Cerebellar nuclear complex (tissue), 1 donor: ENCODE measurements around the gene VPS50.
"Not testable (repeated sequence)": the region's sequence is repeated elsewhere in the genome, so short reads cannot be mapped to it uniquely, and the experiment has no call there.

ENCODE experiments used
- DNase-seq, 2 experiments: peaks; one replicate each; lab custom pipeline; 2025; lab: John Stamatoyannopoulos, UW

Gene VPS50

GRCh38 chr7:93331706-93332105 lies 99.5 kb downstream of the VPS50 start:
- DNase-seq: no peak

GRCh38 chr7:93332172-93332571 lies 100.0 kb downstream of the VPS50 start:
- no peak for DNase-seq

- DNase-seq: no peak
Observed at GRCh38 chr7:93337052-93337451, 104.9 kb downstream of the VPS50 start.

GRCh38 chr7:93342178-93342577 lies 110.0 kb downstream of the VPS50 start:
- not testable (repeated sequence) for DNase-seq

- no peak for DNase-seq
Observed at GRCh38 chr7:93350338-93350737, 118.2 kb downstream of the VPS50 start.

- DNase-seq: no peak
Observed at GRCh38 chr7:93352881-93353280, 120.7 kb downstream of the VPS50 start.

- no peak for DNase-seq
Observed at GRCh38 chr7:93354815-93355214, 122.6 kb downstream of the VPS50 start.

- DNase-seq: no peak
Observed at GRCh38 chr7:93359520-93360198, 127.5 kb downstream of the VPS50 start.

- DNase-seq: no peak
Observed at GRCh38 chr7:93361853-93362252, 129.7 kb downstream of the VPS50 start.

- DNase-seq: no peak
Observed at GRCh38 chr7:93364806-93365205, 132.6 kb downstream of the VPS50 start.

GRCh38 chr7:93365341-93365740 lies 133.2 kb downstream of the VPS50 start:
- no peak for DNase-seq

GRCh38 chr7:93366816-93367215 lies 134.7 kb downstream of the VPS50 start:
- no peak for DNase-seq

GRCh38 chr7:93367254-93367653 lies 135.1 kb downstream of the VPS50 start:
- no peak for DNase-seq

- DNase-seq: not testable (repeated sequence)
Observed at GRCh38 chr7:93370937-93371336, 138.8 kb downstream of the VPS50 start.

- DNase-seq: no peak
Observed at GRCh38 chr7:93373537-93373936, 141.4 kb downstream of the VPS50 start.

GRCh38 chr7:93374345-93374940 lies 142.3 kb downstream of the VPS50 start:
- no peak for DNase-seq

- DNase-seq: no peak
Observed at GRCh38 chr7:93375603-93376002, 143.4 kb downstream of the VPS50 start.

- no peak for DNase-seq
Observed at GRCh38 chr7:93378131-93378760, 146.1 kb downstream of the VPS50 start.

GRCh38 chr7:93382362-93382761 lies 150.2 kb downstream of the VPS50 start:
- DNase-seq: no peak

- DNase-seq: no peak
Observed at GRCh38 chr7:93390660-93391059, 158.5 kb downstream of the VPS50 start.

- DNase-seq: no peak
Observed at GRCh38 chr7:93392984-93393383, 160.8 kb downstream of the VPS50 start.

GRCh38 chr7:93399642-93400041 lies 167.5 kb downstream of the VPS50 start:
- no peak for DNase-seq

GRCh38 chr7:93402944-93403343 lies 170.8 kb downstream of the VPS50 start:
- no peak for DNase-seq
